ENCODE results near the gene PCDH20.
"Not testable (repeated sequence)": the region's sequence is repeated elsewhere in the genome, so short reads cannot be mapped to it uniquely, and the experiment has no call there.

PCDH20 gene, protein sequence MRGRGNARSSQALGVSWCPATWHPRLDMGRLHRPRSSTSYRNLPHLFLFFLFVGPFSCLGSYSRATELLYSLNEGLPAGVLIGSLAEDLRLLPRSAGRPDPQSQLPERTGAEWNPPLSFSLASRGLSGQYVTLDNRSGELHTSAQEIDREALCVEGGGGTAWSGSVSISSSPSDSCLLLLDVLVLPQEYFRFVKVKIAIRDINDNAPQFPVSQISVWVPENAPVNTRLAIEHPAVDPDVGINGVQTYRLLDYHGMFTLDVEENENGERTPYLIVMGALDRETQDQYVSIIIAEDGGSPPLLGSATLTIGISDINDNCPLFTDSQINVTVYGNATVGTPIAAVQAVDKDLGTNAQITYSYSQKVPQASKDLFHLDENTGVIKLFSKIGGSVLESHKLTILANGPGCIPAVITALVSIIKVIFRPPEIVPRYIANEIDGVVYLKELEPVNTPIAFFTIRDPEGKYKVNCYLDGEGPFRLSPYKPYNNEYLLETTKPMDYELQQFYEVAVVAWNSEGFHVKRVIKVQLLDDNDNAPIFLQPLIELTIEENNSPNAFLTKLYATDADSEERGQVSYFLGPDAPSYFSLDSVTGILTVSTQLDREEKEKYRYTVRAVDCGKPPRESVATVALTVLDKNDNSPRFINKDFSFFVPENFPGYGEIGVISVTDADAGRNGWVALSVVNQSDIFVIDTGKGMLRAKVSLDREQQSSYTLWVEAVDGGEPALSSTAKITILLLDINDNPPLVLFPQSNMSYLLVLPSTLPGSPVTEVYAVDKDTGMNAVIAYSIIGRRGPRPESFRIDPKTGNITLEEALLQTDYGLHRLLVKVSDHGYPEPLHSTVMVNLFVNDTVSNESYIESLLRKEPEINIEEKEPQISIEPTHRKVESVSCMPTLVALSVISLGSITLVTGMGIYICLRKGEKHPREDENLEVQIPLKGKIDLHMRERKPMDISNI

GRCh38 chr13:61415749-61416148, at the start of gene PCDH20:
PCDH20 (minus strand) TSS chr13:61415849; CDS start chr13:61415158, 691 bp downstream.
- in situ Hi-C loops (cut with MboI; ENCODE audit: low sequenced_read_pairs), result loop anchor here (25.0 kb wide), 1 partner anchor 953 kb away; no protein-coding TSS in a partner anchor

DNA sequence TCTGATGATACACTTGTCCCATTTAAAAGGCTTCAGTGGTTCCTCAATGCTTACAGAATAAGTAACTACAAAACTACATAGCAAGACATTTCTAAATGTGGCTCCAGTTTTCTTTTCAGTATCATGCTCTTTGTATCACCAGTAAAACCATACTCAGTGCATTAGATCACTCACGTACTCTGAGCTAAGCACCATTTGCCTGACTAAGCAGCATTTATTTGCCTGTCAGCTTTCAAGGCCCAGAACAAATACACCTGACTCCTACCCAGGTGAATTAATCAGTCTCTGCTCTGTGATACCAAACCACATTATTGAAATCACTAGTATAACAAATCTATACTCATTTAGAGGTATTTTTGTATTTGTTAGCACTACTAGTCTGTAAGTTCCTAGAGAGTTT, 47.4 kb upstream of the PCDH20 start:
- in situ Hi-C loops (cut with MboI; ENCODE audit: low sequenced_read_pairs), result no loop called here

- in situ Hi-C loops (cut with MboI; ENCODE audit: low sequenced_read_pairs), result no loop called here
Observed at GRCh38 chr13:61453121-61453520, 37.5 kb upstream of the PCDH20 start.

GRCh38 chr13:61432029-61432428, 16.4 kb upstream of the PCDH20 start:
- in situ Hi-C loops (cut with MboI; ENCODE audit: low sequenced_read_pairs), result no loop called here

- in situ Hi-C loops (cut with MboI; ENCODE audit: low sequenced_read_pairs), result loop anchor here (25.0 kb wide), 1 partner anchor 962 kb away; no protein-coding TSS in a partner anchor
Observed at GRCh38 chr13:61423915-61424314, 8.3 kb upstream of the PCDH20 start.

GRCh38 chr13:61417086-61417570, 1.5 kb upstream of the PCDH20 start:
- in situ Hi-C loops (cut with MboI; ENCODE audit: low sequenced_read_pairs), result loop anchor here (25.0 kb wide), 1 partner anchor 955 kb away; no protein-coding TSS in a partner anchor

- in situ Hi-C loops (cut with MboI; ENCODE audit: low sequenced_read_pairs), result loop anchor here (25.0 kb wide), 1 partner anchor 953 kb away; no protein-coding TSS in a partner anchor
Observed at GRCh38 chr13:61415058-61415721, 459 bp downstream of the PCDH20 start.

GRCh38 chr13:61414686-61415057, 977 bp downstream of the PCDH20 start:
- in situ Hi-C loops (cut with MboI; ENCODE audit: low sequenced_read_pairs), result loop anchor here (25.0 kb wide), 1 partner anchor 952 kb away; no protein-coding TSS in a partner anchor

GRCh38 chr13:61413572-61414535, 1.8 kb downstream of the PCDH20 start:
- in situ Hi-C loops (cut with MboI; ENCODE audit: low sequenced_read_pairs), result loop anchor here (25.0 kb wide), 1 partner anchor 952 kb away; no protein-coding TSS in a partner anchor

DNA sequence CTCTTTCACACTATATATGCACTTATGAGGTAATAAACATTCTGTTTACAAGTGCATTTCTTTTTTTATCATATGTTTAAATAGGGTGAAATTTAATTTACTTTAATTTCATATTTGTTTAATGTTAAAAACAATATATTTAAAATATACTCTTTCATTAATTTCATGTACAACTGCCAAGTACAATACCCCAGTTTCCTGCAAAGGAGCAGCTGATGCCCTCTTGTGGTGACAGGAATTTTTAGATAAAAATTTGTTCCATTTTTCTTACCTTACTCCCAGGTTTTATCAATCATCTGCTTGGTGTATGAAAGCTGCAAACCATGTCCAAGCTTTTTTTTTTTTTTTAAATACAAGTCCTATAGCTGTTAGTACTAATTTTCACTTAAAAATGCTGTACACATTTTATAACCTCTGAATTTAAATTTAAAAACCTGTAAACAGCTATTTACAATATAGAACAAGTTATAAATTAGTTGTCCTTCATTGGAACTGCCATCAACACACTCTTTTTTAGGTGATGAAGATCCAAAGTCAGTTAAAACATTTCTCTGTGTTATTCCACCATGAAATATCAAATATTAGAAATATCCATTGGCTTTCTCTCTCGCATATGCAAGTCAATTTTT, 4.9 kb downstream of the PCDH20 start:
- in situ Hi-C loops (cut with MboI; ENCODE audit: low sequenced_read_pairs), result loop anchor here (25.0 kb wide), 1 partner anchor 948 kb away; no protein-coding TSS in a partner anchor

DNA sequence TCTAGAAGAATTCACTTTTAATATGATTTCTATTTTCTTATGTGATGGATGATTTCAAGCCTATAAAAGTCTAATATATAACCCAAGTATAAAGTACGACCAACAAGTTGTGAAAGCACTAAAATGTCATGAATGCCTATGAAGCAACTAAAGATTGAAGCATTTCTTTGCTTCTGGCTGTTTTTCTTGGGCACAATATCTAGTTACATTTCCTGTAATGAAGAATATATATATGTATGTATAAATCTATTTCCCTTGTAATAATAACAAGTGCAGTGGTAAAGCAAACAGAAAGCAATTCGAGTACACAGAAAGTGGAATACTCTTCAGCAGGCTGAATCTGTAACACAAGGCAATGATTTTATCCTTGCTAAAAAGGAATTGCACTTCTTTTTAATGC, 5.4 kb downstream of the PCDH20 start:
- in situ Hi-C loops (cut with MboI; ENCODE audit: low sequenced_read_pairs), result loop anchor here (25.0 kb wide), 1 partner anchor 948 kb away; no protein-coding TSS in a partner anchor

DNA sequence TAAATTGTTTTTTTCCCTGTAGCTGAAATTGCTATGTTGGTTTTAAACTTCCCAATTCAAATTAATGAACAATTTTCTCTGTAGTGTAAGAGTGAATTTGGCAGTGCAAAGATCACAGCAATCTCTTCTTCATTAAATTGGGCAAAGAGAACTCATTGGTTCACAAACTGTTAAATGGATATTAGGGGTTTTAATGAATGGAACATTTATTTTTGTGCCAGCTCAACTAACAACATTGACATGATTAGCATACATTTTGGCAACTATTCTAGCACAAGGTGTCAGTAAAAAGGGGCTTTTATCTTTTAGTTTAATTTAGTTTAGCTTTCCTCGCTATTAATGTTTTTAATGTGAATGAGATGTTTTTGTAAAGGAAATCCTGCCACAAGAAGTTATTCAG, 7.1 kb downstream of the PCDH20 start:
- in situ Hi-C loops (cut with MboI; ENCODE audit: low sequenced_read_pairs), result loop anchor here (25.0 kb wide), 1 partner anchor 946 kb away; no protein-coding TSS in a partner anchor

DNA sequence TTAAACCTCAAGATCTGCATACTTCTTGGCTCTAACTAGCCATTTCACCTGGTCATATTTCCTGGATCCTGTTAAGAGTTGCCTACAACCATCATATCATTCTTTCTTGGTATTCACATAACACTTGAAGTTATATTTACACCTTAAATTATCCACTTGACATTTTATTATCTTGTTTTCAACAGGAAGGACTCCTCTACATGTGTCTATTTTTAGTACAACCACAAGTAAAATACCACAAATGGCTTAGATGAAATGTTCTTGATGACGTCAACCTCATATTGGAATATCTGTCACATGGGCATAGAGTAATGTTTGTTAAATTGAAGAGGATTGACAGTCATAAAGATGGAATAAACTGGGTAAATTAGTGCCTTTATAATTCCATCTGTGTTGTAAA, 9.4 kb downstream of the PCDH20 start:
- in situ Hi-C loops (cut with MboI; ENCODE audit: low sequenced_read_pairs), result loop anchor here (25.0 kb wide), 1 partner anchor 944 kb away; no protein-coding TSS in a partner anchor

- in situ Hi-C loops (cut with MboI; ENCODE audit: low sequenced_read_pairs), result no loop called here
Observed at GRCh38 chr13:61396121-61396520, 19.5 kb downstream of the PCDH20 start.

GRCh38 chr13:61391426-61391825, 24.2 kb downstream of the PCDH20 start:
- in situ Hi-C loops (cut with MboI; ENCODE audit: low sequenced_read_pairs), result no loop called here

GRCh38 chr13:61387694-61388093, 28.0 kb downstream of the PCDH20 start:
- in situ Hi-C loops (cut with MboI; ENCODE audit: low sequenced_read_pairs), result no loop called here

- in situ Hi-C loops (cut with MboI; ENCODE audit: low sequenced_read_pairs), result no loop called here
Observed at GRCh38 chr13:61383111-61383510, 32.5 kb downstream of the PCDH20 start.

DNA sequence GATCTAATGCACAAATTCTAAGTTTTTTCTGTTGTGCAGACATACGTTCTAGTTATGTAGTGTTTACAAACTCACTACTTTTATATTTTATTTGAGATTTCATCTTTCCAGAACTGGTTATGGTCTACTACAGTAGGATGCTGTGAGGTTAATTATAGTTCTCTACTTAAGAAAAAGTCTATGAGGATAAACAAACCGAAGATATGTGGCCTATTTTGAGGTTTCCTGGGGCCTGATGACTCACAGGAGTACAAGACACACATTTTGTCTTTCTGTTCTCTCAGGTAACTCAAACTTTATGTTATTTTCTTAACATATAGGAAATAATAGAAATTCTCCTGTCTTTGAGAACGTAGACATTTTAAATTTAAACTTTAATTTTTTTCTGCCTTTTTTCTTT, 45.1 kb downstream of the PCDH20 start:
- in situ Hi-C loops (cut with MboI; ENCODE audit: low sequenced_read_pairs), result no loop called here

GRCh38 chr13:61364690-61365089, 51.0 kb downstream of the PCDH20 start:
- in situ Hi-C loops (cut with MboI; ENCODE audit: low sequenced_read_pairs), result not testable (repeated sequence)
